ENCODE measurements around the gene EIF3L. TPM values are rescaled to one million over a fixed set of nuclear protein-coding genes. Genes with fewer than 3 reads are reported as not detected.

Gene EIF3L
- polyA plus RNA-seq, 3 donors = 209 to 503 (median 246) TPM

- Histone ChIP-seq H3K4me1 (ENCODE audit: control insufficient read depth in 1 of 2, insufficient read depth in 2 of 2, low read length in 2 of 2) (no peaks in the 10 kb centered on the region), H3K4me3 (replicated peaks in 1 of 3; ENCODE audit: low read depth in 2 of 3, low read length in 3 of 3) (no peak overlapping the region), H3K36me3 (replicated peaks in 1 of 2; ENCODE audit: control insufficient read depth in 1 of 2, insufficient read depth in 2 of 2, low read length in 2 of 2) (peaks cover 42 to 55% of the 10 kb centered on the region in 2 donors), H3K4me2 (replicated peaks; ENCODE audit: extremely low read depth, low read length, poor library complexity, severe bottlenecking) (no peak overlapping the region), H3K9me3 (replicated peaks in 1 of 2; ENCODE audit: control insufficient read depth in 1 of 2, insufficient read depth in 1 of 2, low read length in 2 of 2) (no peaks in the 10 kb centered on the region), H3K9ac (ENCODE audit: insufficient read depth, low read length, poor library complexity, severe bottlenecking) (no peak overlapping the region), H3K79me2 (ENCODE audit: insufficient read depth, low read length) (no peaks in the 10 kb centered on the region), H3K27ac (ENCODE audit: low read depth in 1 of 2, low read length in 2 of 2) (no peak overlapping the region), H2AFZ (ENCODE audit: insufficient read depth, low read depth, low read length, poor library complexity, severe bottlenecking) (no peak overlapping the region), H3K27me3 (ENCODE audit: control insufficient read depth in 2 of 2, insufficient read depth in 2 of 2, low read length in 2 of 2) (no peaks in the 10 kb centered on the region), H4K20me1 (ENCODE audit: insufficient read depth, low read length) (no peaks in the 10 kb centered on the region)
- TF ChIP-seq CTCF (IDR thresholded peaks at IDR 0.05) = no peak
- 97% methylated on average over 9 of the region's 11 CpGs for WGBS (ENCODE audit: insufficient coverage)
- no peaks in the 10 kb centered on the region for H3K27me3 Mint-ChIP-seq (ENCODE audit: low read depth in 3 of 3)
- no peak for DNase-seq
- no peaks in the 10 kb centered on the region for H3K4me1 Mint-ChIP-seq
- intact Hi-C loops (cut with micrococcal nuclease) = no loop called here
- no peak overlapping the region for H3K27ac Mint-ChIP-seq
- H3K4me3 Mint-ChIP-seq = no peak overlapping the region
- H3K36me3 Mint-ChIP-seq = peaks cover 54 to 70% of the 10 kb centered on the region in 2 donors
- no peaks in the 10 kb centered on the region for H3K9me3 Mint-ChIP-seq
Observed at GRCh38 chr22:37831472-37831871, 17.7 kb upstream of the EIF3L start.

GRCh38 chr22:37832022-37832857 is 17.0 kb upstream of the EIF3L start:
- Histone ChIP-seq H3K79me2 (ENCODE audit: insufficient read depth, low read length) (no peaks in the 10 kb centered on the region), H3K4me3 (replicated peaks in 1 of 3; ENCODE audit: low read depth in 2 of 3, low read length in 3 of 3) (no peak overlapping the region), H3K27me3 (ENCODE audit: control insufficient read depth in 2 of 2, insufficient read depth in 2 of 2, low read length in 2 of 2) (no peaks in the 10 kb centered on the region), H3K27ac (ENCODE audit: low read depth in 1 of 2, low read length in 2 of 2) (no peak overlapping the region), H3K4me2 (replicated peaks; ENCODE audit: extremely low read depth, low read length, poor library complexity, severe bottlenecking) (no peak overlapping the region), H4K20me1 (ENCODE audit: insufficient read depth, low read length) (no peaks in the 10 kb centered on the region), H3K9me3 (replicated peaks in 1 of 2; ENCODE audit: control insufficient read depth in 1 of 2, insufficient read depth in 1 of 2, low read length in 2 of 2) (no peaks in the 10 kb centered on the region), H3K9ac (ENCODE audit: insufficient read depth, low read length, poor library complexity, severe bottlenecking) (no peak overlapping the region), H2AFZ (ENCODE audit: insufficient read depth, low read depth, low read length, poor library complexity, severe bottlenecking) (no peak overlapping the region), H3K4me1 (ENCODE audit: control insufficient read depth in 1 of 2, insufficient read depth in 2 of 2, low read length in 2 of 2) (no peaks in the 10 kb centered on the region), H3K36me3 (replicated peaks in 1 of 2; ENCODE audit: control insufficient read depth in 1 of 2, insufficient read depth in 2 of 2, low read length in 2 of 2) (peaks cover 43 to 63% of the 10 kb centered on the region in 2 donors)
- no peaks in the 10 kb centered on the region for H3K9me3 Mint-ChIP-seq
- H3K27ac Mint-ChIP-seq = peak overlapping the region in 1 of 7 donors; percentile 35
- DNase-seq = no peak
- no peaks in the 10 kb centered on the region for H3K4me1 Mint-ChIP-seq
- intact Hi-C loops (cut with micrococcal nuclease) = no loop called here
- no peak for TF ChIP-seq CTCF (IDR thresholded peaks at IDR 0.05)
- WGBS (ENCODE audit: insufficient coverage) = 98% methylated on average over 14 of the region's 16 CpGs
- H3K4me3 Mint-ChIP-seq = no peak overlapping the region
- no peaks in the 10 kb centered on the region for H3K27me3 Mint-ChIP-seq (ENCODE audit: low read depth in 3 of 3)
- peaks cover 58 to 72% of the 10 kb centered on the region in 2 donors for H3K36me3 Mint-ChIP-seq
